Esophagus squamous epithelium (tissue), 4 donors: Measurements from ENCODE around the gene PRSS2.

Experiments used
- POLR2A ChIP-seq, 4 donors: fragments of 450-650 bp; IDR thresholded peaks; one replicate each; pipeline ENCODE4 v1.6.1; 2017; ENCODE audit warnings: antibody characterized with exemption in 4 of 4, mild to moderate bottlenecking in 4 of 4, moderate library complexity in 3 of 4
- TF ChIP-seq, protein P1 (sequence below), 6 experiments: fragments of 450-650 bp in 4 of 6; fragments of 200-600 bp in 2 of 6; sonication (generic) in 2 of 6; IDR thresholded peaks; one replicate each; pipeline ENCODE4 v1.5.1; 2016 to 2019; ENCODE audit warnings: antibody characterized with exemption in 6 of 6, mild to moderate bottlenecking in 4 of 6, moderate library complexity in 4 of 6

DNA sequence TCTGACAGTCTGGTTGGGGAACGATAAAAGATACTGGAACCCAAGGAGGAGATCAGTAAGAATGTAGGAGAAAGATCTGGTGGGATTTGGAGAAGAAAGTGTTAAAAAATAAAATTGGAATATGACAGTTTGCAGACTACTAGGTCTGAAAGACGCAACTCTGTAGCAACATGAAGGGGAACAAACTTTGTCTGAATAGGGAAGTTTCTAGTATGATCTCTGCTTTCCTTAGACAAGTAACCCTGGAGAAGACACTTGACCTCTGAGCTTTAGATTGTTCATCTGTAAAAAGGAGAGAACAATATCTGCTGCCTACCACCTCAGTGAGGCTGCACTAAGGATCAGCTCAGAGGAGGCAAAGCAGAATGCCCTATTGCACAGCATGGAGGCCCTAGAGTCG lies 24.5 kb upstream of the PRSS2 start:
- TF ChIP-seq, protein P1, sequence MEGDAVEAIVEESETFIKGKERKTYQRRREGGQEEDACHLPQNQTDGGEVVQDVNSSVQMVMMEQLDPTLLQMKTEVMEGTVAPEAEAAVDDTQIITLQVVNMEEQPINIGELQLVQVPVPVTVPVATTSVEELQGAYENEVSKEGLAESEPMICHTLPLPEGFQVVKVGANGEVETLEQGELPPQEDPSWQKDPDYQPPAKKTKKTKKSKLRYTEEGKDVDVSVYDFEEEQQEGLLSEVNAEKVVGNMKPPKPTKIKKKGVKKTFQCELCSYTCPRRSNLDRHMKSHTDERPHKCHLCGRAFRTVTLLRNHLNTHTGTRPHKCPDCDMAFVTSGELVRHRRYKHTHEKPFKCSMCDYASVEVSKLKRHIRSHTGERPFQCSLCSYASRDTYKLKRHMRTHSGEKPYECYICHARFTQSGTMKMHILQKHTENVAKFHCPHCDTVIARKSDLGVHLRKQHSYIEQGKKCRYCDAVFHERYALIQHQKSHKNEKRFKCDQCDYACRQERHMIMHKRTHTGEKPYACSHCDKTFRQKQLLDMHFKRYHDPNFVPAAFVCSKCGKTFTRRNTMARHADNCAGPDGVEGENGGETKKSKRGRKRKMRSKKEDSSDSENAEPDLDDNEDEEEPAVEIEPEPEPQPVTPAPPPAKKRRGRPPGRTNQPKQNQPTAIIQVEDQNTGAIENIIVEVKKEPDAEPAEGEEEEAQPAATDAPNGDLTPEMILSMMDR (IDR thresholded peaks at IDR 0.05) = no peak
- TF ChIP-seq POLR2A (IDR thresholded peaks at IDR 0.05) = no peak
